Smooth muscle cell of the brain vasculature (primary cell): ENCODE results near the gene BCAS1.

Experiments
- DNase-seq: peaks from one replicate; pipeline ENCODE4 v3.0.0-alpha.2; 2012; ENCODE audit warnings: low read depth, low spot score

BCAS1 gene, protein sequence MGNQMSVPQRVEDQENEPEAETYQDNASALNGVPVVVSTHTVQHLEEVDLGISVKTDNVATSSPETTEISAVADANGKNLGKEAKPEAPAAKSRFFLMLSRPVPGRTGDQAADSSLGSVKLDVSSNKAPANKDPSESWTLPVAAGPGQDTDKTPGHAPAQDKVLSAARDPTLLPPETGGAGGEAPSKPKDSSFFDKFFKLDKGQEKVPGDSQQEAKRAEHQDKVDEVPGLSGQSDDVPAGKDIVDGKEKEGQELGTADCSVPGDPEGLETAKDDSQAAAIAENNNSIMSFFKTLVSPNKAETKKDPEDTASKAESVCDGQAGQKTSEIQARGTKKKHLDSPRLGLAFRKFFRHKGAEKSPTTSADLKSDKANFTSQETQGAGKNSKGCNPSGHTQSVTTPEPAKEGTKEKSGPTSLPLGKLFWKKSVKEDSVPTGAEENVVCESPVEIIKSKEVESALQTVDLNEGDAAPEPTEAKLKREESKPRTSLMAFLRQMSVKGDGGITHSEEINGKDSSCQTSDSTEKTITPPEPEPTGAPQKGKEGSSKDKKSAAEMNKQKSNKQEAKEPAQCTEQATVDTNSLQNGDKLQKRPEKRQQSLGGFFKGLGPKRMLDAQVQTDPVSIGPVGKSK

DNA sequence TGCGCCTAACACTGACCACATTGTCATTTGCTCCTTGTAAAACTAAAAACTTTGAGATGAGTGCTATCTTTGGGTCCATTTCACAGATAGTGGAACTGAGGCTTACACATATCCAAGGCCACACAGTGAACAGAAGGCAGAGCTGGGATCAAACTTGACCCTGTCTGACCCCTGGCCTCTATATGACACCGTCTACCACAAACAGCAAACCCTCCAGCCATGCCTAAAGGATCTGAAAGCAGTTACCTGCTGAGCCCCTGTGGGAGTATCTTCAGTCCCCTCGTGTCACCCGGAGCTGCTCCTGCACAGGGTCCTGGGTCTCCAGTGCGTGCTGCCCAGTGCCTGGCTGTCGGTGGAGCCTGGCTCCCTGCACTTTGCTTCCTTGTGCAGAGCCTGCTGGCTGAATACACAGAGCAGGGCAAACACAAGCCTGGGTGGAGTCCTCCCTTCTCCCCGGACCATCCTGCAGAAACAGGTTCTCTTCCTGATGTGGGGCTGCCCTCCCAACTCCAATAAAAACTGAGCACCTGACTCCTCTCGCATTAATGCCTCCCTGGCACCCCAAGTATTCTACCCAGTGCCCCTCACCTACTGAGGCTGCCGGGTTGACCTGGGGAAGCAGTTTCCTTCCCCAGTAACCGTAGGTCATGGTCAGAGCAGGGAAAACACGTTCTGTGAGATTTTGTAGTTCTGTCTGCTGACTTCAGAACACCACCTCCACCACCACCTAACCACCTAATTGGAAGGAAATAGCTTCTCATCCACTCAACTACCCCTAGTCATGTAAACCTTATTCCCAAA lies at the start of gene BCAS1:
TSS of gene BCAS1 (minus strand) at position 408 of the 801 bp plus-strand sequence. CDS start 11,876 bp downstream, outside the sequence.
- no peak for DNase-seq

DNA sequence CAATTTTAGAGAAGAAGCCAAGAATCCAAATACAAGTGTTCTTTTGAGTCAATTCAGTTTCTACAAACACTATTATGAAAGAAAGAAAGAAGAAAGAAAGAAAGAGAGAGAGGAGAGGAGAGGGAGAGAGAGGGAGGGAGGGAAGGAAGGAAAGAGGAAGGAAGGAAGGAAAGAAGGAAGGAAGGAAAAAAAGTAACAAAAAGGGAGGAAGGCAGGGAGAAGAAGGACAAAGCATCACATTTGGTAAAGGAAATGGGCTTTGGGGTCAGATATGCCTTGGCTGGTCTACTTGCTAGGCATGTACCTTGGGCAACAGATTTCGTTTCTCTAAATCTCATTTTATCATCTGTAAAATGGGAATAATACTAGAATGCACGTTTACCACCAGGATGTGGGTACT lies 49.4 kb upstream of the BCAS1 start:
- no peak for DNase-seq

DNA sequence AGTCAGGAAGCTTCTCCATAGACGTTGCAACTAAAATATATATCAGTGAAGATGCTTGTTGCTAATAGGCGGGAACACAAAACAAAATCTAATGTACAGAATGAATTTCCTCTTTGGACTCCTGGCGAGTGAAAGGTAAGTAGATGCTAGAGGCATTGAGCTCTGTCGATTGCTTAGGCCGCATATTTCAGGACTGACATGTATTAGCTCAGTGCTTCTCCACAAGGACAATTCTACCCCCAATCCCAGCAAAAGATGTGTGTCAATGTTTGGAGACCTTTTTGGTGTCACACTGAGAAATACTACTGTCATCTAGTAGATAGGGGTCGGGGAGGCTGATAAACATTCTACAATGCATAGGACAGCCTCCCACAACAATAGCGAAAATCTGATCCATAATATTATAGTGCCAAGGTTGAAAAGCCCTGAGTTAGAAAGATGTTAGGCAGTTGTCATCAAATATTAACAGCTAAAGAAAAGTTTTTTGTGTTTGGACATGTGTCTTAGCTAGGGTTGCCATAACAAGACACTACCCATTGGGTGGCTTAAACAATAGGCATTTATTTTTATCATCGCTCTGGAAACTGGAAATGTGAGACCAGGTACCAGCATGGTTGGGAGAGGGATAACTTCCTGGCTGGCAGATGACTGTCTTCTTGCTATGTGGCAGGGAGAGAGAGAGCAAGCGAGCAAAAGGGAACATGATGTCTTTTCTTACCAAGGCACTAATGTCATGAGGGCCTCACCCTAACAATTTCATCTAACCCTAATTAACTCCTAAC lies 48.0 kb upstream of the BCAS1 start:
- no peak for DNase-seq

- no peak for DNase-seq
These were observed 46.3 kb upstream of the BCAS1 start for GRCh38 chr20:54116550-54117235.

DNA sequence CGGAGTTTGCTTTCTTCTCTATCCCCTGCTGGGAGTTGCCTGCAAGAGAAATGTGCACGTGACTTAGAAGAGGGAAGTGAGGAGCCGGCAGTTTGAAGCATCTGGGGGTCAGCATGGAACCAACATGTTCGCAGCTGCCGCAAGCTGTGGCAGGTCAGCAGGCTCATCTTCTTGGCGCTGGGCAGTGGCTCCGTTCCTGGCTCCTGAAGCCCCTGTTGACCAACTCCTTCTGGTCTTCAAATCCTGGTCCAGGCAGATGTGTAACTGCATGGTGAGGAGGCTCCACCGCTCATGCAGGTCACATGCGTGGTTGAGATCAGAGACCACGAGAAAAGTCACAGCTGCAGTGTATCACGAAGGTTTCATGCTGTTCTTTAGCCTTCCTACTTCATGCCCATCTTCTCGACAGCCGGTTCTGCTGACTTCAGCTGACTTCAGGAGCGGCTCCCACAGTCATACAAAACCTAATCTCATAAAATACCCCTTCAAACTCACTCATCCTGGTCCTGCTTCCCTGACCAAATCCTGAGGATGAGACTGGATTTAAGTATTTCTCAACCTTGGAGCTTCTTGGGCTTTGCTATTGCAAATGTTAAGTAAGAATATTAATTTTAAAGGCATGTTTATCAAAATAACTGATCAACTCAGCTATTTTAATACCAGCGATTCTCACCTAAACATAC lies 44.9 kb upstream of the BCAS1 start:
- DNase-seq: no peak

DNA sequence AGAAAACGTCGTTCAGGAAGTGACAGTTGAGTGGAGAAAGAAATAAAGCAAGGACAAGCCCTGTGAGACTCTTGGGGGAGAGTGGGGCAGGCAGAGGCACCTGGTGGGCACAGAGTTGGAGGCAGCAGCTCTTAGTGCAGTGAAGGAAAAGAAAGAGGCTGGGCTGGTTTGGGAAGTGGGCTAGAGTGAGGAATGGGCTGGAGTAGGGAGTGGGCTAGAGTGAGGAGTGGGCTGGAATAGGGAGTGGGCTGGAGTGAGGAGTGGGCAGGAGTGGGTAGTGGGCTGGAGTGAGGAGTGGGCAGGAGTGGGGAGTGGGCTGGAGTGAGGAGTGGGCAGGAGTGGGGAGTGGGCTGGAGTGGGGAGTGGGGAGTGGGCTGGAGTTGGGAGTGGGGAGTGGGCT lies 43.7 kb upstream of the BCAS1 start:
- no peak for DNase-seq

- no peak for DNase-seq
These were observed 43.2 kb upstream of the BCAS1 start for GRCh38 chr20:54113566-54113965.

GRCh38 chr20:54112221-54112884 lies 42.0 kb upstream of the BCAS1 start:
- no peak for DNase-seq

DNA sequence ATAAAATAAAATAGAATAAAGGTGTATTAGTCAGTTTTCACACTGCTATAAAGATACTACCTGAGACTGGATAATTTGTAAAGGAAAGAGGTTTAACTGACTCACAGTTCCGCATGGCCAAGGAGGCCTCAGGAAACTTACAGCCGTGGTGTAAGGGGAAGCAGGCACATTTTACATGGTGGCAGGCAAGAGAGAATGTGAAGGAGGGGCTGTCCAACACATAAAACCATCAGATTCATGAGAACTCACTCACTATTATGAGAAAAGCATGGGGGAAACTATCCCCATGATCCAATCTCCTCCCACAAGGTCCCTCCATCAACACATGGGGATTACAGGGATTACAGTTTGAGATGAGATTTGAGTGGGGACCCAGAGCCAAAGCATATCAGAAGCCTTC lies 41.1 kb upstream of the BCAS1 start:
- DNase-seq: no peak

DNA sequence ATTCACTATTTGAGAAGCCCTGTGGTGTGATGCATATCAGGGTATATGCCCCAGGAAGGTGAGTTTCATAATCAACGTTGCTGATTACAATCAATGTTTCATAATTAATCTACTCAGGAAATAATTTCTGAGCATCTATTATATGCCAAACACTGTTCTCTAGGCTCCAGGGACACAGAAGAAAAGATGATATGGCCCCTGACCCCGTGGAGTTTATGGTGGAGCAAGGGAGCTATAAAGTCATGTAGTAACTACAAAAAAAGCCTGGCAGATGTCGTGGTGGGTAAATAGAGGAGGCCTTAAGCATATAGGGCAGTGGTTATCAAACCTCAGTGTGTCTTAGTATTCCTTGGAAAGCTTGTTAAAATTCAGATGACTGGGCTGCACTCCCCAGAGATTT lies 40.1 kb upstream of the BCAS1 start:
- DNase-seq: no peak

GRCh38 chr20:54110041-54110440 lies 39.6 kb upstream of the BCAS1 start:
- no peak for DNase-seq

DNA sequence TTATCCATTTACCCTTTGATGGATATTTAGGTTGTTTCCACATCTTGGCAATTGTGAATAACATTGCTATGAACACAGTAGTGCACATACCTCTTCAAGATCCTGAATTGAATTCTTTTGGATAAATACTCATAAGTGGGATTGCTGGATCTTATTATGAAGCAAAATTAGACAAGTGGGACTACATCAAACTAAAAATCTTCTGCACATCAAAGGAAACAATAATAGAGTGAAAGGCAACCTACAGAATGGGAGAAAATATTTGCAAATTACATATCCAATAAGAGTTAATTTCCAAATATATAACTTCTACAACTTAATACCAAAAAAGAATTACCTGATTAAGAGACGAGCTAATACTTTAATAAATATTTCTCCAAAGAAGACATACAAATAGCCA lies 38.4 kb upstream of the BCAS1 start:
- DNase-seq: no peak

GRCh38 chr20:54108326-54108642 lies 37.9 kb upstream of the BCAS1 start:
- no peak for DNase-seq

DNA sequence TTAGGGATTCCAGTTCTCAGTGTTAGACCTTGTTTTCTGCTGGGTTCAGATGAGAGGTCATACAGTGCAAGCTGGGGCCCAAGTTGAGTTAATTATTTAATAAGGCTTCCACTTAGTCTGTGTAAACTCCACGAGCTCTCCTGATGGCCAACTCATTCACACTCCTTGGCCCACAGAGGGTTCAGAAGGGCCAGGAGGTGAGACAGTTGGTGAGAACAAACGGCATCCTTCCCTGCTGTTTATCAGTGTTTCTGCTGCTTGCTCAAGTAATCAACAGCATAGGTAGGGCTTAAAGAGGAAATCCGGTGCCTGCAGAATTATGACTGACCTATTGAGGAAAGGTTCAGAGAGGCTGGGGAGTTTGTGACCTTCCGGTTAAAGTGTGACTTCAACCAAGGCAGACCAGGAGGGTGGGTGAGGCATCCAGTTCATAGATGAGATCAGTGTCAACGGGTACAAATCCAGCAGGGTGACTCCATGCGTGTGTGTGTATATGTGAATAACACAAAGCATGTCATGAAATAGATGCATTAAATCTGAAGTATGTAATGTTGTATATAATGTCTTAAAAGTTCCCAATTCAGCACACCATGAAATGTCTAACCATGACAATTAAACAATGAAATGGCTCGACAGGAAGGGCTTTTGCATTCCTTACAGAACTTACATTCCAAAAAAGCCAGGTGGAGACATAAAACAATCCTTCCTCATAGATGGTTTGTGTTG lies 37.4 kb upstream of the BCAS1 start:
- DNase-seq: no peak

- DNase-seq: no peak
These were observed 36.8 kb upstream of the BCAS1 start for GRCh38 chr20:54107181-54107580.

DNA sequence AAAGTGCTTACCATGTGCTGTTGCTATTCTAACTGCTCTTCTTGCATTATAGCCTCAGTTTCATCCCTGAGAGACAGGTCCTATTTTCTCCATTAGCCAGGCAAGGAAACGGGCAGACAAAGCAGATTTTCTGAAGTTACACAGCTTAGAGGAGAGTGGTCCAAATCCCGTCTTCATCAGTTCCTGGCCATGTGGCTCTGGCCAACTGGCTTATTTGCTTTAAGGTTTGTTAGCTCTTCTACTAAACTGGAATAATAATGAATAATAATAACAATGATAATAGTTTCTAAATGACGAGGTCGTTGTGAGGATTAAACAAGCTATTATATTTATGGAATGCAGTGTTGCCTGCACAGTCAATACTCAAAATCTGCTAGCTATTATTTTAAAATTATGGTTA lies 35.8 kb upstream of the BCAS1 start:
- DNase-seq: no peak

- no peak for DNase-seq
These were observed 35.3 kb upstream of the BCAS1 start for GRCh38 chr20:54105653-54106052.

- DNase-seq: no peak
These were observed 34.4 kb upstream of the BCAS1 start for GRCh38 chr20:54104781-54105180.
